GM21390 (cell line): ENCODE data around the gene PRKCB.

ENCODE experiments used
- ATAC-seq: cut with Tn5 transposase; IDR thresholded peaks from one replicate; pipeline ENCODE4 v1.9.1; 2021; ENCODE audit not compliant: unreplicated experiment

The PRKCB gene

DNA sequence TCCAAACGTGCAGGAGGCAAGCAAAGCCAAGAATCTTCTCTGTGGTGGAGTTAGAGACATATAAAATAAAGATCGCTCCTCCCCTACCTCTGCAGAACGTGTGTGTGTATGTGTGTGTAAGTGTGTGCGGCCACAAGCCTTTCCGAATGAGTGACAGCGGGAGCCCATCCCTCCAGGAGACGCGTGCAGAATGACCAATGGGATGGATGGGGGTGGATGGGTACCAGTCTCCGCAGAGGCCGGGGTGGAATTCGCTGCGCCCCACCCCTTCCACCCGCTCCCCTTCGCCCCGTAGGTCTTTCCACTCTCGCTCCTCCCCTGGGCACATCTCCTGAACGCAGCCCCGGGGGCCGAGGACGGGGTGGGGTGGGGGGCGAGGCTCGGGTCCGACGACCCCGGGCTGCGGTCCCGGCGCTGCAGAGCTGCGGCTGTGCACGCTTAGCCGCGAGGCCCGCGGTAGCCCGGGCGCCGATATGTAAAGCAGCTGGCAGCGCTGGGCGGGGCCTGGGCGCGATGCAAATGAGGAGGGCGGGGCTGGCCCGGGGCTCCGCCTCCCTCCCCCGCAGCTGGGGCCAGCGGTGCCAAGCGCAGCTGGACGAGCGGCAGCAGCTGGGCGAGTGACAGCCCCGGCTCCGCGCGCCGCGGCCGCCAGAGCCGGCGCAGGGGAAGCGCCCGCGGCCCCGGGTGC, at the start of gene PRKCB:
Gene PRKCB (plus strand): TSS at position 594 of the 688 bp plus-strand sequence.
- ATAC-seq: peak; percentile 68

- ATAC-seq: no peak
Observed at GRCh38 chr16:23786964-23787561, 48.7 kb upstream of the PRKCB start.

DNA sequence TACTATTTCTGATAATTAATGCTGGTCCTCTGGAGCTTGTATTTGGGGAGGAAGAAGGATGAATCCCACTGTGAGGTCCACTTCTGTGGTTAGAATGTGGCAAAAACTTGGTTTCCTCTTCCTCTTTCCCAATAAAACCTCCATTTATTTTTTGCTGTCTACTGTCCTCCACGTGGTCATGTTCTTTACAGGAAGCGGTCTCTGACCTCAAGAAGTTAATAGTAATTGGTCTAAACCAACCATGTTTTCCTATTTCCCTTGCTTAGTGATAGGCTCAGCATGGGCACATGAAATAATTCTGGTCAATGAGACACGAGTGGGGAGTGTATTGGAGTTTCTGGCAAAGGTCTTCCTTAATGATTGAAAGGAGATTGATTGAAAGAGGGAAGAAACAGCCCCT, 47.1 kb upstream of the PRKCB start:
- ATAC-seq: no peak

GRCh38 chr16:23795378-23795777, 40.4 kb upstream of the PRKCB start:
- no peak for ATAC-seq

GRCh38 chr16:23796941-23797340, 38.8 kb upstream of the PRKCB start:
- no peak for ATAC-seq

DNA sequence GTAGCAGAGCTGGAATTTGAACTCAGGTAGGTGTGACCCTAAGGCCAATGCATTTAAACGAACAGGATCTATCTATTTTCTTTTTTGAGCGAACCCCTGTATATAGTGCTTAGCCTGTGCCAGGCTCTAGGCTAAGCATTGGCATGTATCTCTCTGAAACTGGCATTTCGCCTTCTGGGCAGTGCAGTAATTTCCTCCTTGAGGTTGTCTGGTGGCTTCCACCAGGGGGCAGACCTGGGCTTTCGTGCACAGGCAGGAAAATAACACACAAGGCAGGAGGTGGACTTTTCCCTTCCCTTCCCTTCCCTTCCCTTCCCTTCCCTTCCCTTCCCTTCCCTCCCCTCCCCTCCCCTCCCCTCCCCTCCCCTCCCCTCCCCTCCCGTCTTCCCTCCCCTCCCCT, 34.4 kb upstream of the PRKCB start:
- no peak for ATAC-seq

DNA sequence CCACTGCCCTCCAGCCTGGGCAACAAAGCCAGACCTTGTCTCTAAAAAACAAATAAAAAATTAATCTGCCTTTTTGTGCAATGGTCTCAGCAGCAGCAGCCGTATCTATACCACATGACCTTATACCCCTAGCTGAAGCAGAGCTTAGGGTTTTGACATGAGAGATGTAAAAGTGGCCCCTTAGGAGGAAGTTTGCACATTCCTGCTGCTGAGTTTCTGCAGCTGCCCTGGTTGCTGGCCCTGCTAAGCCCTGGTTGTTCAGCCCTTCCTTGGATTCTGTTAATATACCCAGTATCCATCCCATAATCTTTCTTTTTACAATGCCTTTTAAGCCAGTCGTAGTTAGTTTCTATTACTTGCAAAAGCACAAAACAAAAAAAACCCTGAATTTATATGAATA, 33.0 kb upstream of the PRKCB start:
- no peak for ATAC-seq

- peak; percentile 63 for ATAC-seq
Observed at GRCh38 chr16:23803591-23804123, 32.1 kb upstream of the PRKCB start.

DNA sequence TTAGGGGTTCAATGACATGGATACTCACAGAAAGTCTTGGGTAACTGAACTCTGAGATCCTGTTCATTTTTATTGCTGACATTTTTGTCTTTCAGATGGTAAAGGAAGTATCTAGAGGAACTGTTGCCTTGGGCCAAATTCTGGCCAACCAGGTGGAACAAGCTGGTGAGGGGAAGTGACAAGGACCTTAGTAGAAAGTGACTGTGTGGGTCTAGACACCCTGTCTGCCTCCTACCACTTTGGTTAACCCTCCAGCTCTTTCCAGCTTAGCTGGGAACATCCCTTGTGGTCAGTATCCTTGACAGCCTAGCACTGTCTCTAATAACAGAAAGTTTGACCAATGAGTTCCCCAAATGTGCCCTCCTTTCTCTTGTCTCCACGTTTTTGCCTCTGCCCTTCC, 28.8 kb upstream of the PRKCB start:
- no peak for ATAC-seq

- no peak for ATAC-seq
Observed at GRCh38 chr16:23821467-23821866, 14.3 kb upstream of the PRKCB start.

GRCh38 chr16:23821875-23822688, 13.7 kb upstream of the PRKCB start:
- no peak for ATAC-seq

GRCh38 chr16:23823475-23824384, 12.1 kb upstream of the PRKCB start:
- ATAC-seq: no peak

DNA sequence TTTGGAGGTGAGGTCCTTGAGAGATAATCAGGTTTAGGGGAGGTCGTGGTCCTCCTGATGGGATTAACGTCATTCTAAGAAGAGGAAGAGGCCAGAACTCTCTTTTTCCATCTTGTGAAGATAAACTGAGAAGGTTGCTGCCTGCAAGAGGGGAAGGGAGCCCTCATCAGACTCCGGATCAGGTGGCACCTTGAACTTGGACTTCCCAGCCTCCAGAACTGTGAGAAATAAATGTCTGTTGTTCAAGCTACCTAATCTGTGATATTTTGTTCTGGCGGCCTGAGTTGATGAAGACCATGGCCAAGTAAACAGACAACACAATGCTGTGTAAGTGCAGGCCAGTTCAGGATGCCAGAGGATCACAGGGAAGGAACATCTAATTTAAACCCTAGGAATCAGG, 10.9 kb upstream of the PRKCB start:
- ATAC-seq: no peak

DNA sequence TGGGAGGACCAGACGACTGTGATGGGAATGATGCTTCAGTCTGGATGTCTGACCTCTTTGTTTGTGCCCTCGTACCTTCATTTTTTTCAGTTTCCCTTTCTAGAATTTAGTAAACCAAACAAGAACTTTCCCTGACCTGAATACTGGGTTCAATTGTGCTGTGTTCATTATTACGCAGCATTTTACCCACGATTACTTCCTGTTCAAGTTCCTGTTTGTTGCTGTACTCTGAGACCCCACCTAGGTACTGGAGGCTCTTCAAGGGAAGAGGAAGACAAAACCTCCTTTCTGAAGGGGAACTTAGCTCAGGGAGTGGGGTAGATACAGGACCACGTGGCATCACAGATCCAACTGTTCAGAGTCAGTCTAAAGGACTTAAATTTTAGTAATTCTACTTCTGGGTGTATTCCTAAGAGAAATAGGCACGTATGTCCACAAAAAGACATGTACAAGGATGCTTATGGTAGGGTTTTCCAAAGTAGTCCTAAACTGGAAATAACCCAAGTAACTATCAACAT, 9.2 kb upstream of the PRKCB start:
- ATAC-seq: peak; percentile 81

DNA sequence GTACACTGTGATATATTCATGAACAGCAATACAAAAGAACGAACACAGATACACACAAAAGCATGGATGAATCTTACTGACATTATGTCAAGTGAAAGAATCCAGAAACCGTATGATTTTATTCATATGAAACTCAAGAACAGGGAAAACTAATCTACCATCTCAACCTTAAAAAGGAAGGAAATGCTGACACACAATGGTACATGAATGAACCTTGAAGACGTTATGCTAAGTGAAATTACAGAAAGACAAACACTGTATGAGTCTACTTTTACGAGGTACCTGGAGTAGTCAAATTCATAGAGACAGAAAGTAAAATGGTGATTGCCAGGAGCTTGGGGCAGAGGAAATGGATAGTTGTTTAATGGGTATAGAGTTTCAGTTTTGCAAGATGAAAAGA, 8.7 kb upstream of the PRKCB start:
- peak; percentile 47 for ATAC-seq

GRCh38 chr16:23829454-23829853, 6.3 kb upstream of the PRKCB start:
- no peak for ATAC-seq

- ATAC-seq: no peak
Observed at GRCh38 chr16:23830276-23830675, 5.5 kb upstream of the PRKCB start.

DNA sequence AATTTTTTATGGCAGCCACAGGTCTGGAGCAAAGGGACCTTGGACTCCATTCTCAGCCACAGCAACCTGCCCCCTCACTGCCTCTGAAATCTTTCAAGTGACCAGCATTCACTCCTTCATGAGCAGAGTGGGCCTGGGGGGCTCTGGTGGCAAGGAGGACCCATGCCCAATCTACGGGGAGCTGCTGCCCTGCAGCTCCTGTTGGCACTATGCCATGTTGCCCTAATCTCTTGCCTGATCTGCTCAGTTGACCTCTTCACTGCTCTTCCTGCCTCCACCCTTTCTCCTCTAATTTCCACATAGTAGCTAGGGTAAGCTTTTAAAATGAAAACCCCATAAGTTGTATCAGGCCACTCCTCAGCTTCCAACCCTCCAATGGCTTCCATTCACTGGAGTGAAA, 2.9 kb upstream of the PRKCB start:
- ATAC-seq: no peak

DNA sequence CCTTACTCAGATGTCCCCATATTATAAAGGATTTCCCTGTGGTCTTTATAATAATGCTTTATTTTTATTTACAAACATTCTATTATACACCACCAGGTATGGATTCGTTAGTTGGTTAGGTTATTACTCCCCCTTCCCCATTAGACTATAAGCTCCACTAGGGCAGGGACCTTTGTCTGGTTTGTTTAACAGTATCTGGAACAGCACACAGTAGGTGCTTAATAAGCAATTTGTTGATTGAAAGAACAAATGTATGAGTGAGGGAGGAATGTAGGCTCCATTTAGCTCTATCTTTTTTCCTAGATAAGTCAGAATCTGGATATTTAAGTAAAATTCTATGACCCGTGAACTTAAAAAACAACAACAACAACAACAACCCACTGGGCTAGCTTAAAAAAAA, 2.3 kb upstream of the PRKCB start:
- ATAC-seq: no peak

DNA sequence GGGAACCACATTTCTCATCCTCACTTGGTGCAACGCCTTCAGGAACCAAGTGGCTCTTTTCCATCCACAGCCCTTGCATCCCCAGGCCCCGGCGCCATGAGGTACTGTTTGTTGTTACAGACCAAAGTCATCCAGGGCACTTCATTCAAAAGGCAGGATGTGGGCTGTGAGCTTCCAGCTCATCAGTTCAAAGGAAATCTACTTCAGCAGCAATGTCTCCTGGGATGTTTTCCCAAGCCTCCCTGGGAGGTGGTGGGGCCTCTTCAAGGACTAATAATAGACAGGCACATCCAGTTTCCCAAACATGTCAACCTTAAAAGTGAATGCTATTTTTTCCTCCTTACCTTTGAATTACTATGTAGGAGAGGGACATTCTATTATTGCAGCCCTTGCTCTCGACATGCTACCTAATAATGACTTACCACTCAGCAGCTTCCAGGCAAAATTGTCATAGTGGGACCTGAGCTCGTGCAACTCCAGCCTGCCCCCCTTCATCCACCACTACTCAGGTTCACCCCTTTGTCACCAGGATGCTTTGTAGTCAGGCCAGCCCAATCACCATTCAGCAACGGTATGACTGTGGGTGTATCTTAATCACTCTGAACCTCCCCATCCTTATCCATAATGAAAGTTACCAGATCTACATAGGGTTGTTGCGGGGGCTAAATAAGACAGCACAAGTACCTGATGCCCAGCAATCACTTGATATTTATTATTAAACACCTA, 1.7 kb upstream of the PRKCB start:
- no peak for ATAC-seq
